RWPE1 (cell line): ENCODE data around the gene FETUB.
"Not testable (repeated sequence)": the region's sequence is repeated elsewhere in the genome, so short reads cannot be mapped to it uniquely, and the experiment has no call there.

Source experiments
- CTCF ChIA-PET: fragments of 350-600 bp; sonication (Branson Sonifier 250); formaldehyde crosslinking; extraction: SDS; loops from one replicate; lab custom pipeline; 2021; lab: Yijun Ruan, JAX
- POLR2A ChIA-PET: fragments of 400-600 bp; formaldehyde crosslinking; extraction: SDS; loops from one replicate; lab custom pipeline; 2020; ENCODE audit warnings: antibody characterized with exemption; ENCODE audit not compliant: low non-redundant PET; lab: Yijun Ruan, JAX
- DNase-seq: peaks from one replicate; pipeline ENCODE4 v3.0.0; 2012; ENCODE audit warnings: low spot score
- H3K27ac ChIP-seq: fragments of 450-650 bp; 2 replicates; pipeline ENCODE4 v1.5.1; 2017
- CTCF ChIP-seq: fragments of 450-650 bp; conservative IDR thresholded peaks from 2 replicates; pipeline ENCODE4 v1.5.1; 2017; ENCODE audit warnings: low read depth, mild to moderate bottlenecking

FETUB gene

GRCh38 chr3:186630950-186631641 lies 9.1 kb upstream of the FETUB start:
- DNase-seq, result no peak
- ChIA-PET CTCF (interaction anchor here (0.5 to 1.3 kb wide), 4 partner anchors 14 to 1435 kb away, joined by 3 to 5 read pairs (median 4); no protein-coding TSS in a partner anchor), POLR2A (no interaction called here)
- TF ChIP-seq CTCF, result no peak
- H3K27ac ChIP-seq, result no peak overlapping the region

- ChIA-PET CTCF (no interaction called here), POLR2A (no interaction called here)
- peak; percentile 37 for DNase-seq
- TF ChIP-seq CTCF, result no peak
- H3K27ac ChIP-seq, result no peak overlapping the region
Observed at GRCh38 chr3:186633481-186633880, 6.7 kb upstream of the FETUB start.

GRCh38 chr3:186634207-186634606 lies 6.0 kb upstream of the FETUB start:
- H3K27ac ChIP-seq, POLR2A ChIA-PET, DNase-seq: not testable (repeated sequence)
- CTCF ChIA-PET, result interaction anchor here (0.7 kb wide), 1 partner anchor 47 kb away, joined by 3 read pairs; no protein-coding TSS in a partner anchor

- TF ChIP-seq CTCF, result no peak
- DNase-seq, result no peak
- CTCF ChIA-PET, result interaction anchor here (2.3 kb wide), 1 partner anchor 18 kb away, joined by 8 read pairs; no protein-coding TSS in a partner anchor
- H3K27ac ChIP-seq, result no peak overlapping the region
- POLR2A ChIA-PET, result no interaction called here
Observed at GRCh38 chr3:186635532-186635931, 4.7 kb upstream of the FETUB start.

- no peak for TF ChIP-seq CTCF
- CTCF ChIA-PET, result interaction anchor here (2.3 kb wide), 1 partner anchor 19 kb away, joined by 8 read pairs; no protein-coding TSS in a partner anchor
- H3K27ac ChIP-seq, result no peak overlapping the region
- POLR2A ChIA-PET, result interaction anchor here (0.6 kb wide), 1 partner anchor 11 kb away, joined by 3 read pairs; no protein-coding TSS in a partner anchor
- DNase-seq, result no peak
Observed at GRCh38 chr3:186636536-186636935, 3.7 kb upstream of the FETUB start.

- POLR2A ChIA-PET, result no interaction called here
- CTCF ChIA-PET, result interaction anchor here (2.3 kb wide), 1 partner anchor 20 kb away, joined by 8 read pairs; no protein-coding TSS in a partner anchor
- H3K27ac ChIP-seq, result no peak overlapping the region
- TF ChIP-seq CTCF, result no peak
- no peak for DNase-seq
Observed at GRCh38 chr3:186637686-186638085, 2.5 kb upstream of the FETUB start.

GRCh38 chr3:186638259-186638658 lies 1.9 kb upstream of the FETUB start:
- H3K27ac ChIP-seq, result no peak overlapping the region
- ChIA-PET CTCF (no interaction called here), POLR2A (no interaction called here)
- DNase-seq, result no peak
- TF ChIP-seq CTCF, result no peak
